GM12892 (cell line): ENCODE data around the gene FBXL13.
"Not testable (repeated sequence)": the region's sequence is repeated elsewhere in the genome, so short reads cannot be mapped to it uniquely, and the experiment has no call there.

ENCODE experiments used
- DNase-seq: peaks from one replicate; pipeline ENCODE4 v3.0.0; 2011; ENCODE audit not compliant: insufficient read length
- FAIRE-seq: peaks from 2 replicates; lab custom pipeline; 2011; peaks lifted over from hg19 to GRCh38; lab: Jason Lieb, UNC
- POLR2A ChIP-seq: IDR thresholded peaks from 2 replicates; pipeline ENCODE4 v1.6.1; 2011; ENCODE audit warnings: low read depth, low read length, control low read depth
- POLR2AphosphoS5 ChIP-seq: IDR thresholded peaks from 2 replicates; pipeline ENCODE4 v1.6.1; 2011; ENCODE audit warnings: low read depth, low read length, control low read depth
- TAF1 ChIP-seq: IDR thresholded peaks from 2 replicates; pipeline ENCODE4 v1.6.1; 2011; ENCODE audit warnings: low read depth, mild to moderate bottlenecking, control low read depth, low read length, borderline replicate concordance

FBXL13 gene

DNA sequence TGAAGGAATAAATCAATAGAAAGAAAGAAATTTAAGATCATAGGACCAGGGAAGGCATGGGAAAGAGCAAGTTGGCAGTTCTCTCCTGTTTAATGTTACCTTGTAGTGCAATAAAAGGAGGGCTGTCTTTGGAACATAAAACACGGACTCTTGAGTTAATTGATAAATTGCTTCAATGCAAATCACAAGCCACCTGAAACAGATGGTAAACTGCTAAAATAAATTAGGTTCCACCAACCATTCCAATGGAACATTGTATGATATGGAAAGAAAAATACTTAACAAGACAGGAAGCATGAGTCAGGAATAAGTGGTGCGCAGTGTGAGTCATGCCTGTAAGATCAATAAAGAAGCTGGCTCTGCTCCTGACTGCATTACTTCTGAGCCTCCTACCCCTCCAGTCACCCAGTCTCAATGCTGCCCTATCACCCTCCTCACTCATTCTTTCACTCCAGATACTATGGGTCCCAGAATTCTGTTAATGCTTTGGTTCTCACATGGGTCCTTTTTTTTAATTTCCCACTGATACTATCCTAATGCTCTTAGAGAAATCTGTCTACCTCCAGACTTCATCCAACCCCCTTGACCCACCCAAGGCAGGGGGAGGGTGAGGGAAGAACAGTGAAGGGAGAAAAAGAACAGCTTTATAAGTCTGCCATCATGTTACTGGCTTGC, 82.9 kb downstream of the FBXL13 start:
- FAIRE-seq (no peak), DNase-seq (no peak)
- TF ChIP-seq POLR2A (no peak), POLR2AphosphoS5 (no peak), TAF1 (no peak)

- FAIRE-seq (no peak), DNase-seq (no peak)
Measured at GRCh38 chr7:102991077-102991539, 83.5 kb downstream of the FBXL13 start.

GRCh38 chr7:102990642-102991041, 84.0 kb downstream of the FBXL13 start:
- DNase-seq (no peak), FAIRE-seq (no peak)
- TF ChIP-seq POLR2A: no peak
- no peak for TF ChIP-seq POLR2AphosphoS5
- no peak for TF ChIP-seq TAF1

More at GRCh38 chr7:102991077-102991539, 83.5 kb downstream of the FBXL13 start:
- TF ChIP-seq TAF1 (no peak), POLR2AphosphoS5 (no peak), POLR2A (no peak)

DNA sequence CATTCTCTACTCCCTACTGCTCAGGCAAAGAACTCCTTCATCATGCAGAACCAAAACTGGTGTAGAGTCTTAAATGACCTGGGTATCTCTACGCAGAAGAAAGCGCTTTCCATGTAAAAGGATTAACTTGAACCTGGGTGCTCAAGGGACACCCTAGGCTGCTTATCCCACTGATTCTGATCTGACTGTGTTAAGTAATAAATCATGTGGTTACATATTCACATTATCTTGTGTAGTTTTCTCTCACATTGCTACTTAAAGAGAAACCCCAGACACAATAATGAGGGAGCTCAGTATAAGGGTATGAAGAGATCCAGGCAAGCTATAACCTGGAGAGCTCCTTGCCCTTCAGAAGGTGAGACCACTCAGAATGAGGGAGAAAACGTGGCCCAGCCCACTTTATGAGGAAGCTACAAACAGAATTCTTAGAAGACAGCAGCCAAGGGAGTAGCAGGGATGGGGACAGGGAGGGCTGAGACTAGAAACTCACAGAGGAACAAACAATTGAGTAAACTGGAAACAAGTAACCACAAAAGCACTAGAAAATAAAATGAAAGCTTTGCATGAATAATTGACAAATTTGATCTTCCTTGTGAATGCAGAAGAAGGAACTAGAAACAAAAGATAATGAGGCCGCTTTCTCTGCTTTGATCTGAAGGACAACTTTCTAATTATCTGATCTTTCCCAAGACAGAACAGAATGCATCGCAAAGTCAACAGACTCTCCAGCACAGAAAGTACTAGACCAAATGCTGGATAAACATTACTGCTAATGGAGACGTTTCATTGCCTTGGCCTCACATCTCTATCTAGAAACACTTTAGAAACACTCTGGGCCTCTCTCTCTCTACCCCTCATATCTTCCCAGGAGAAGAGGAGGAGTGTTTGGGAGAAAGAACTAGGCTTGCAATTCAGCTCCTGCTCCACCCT, 85.7 kb downstream of the FBXL13 start:
- no peak for FAIRE-seq
- TF ChIP-seq POLR2A (no peak), TAF1 (no peak), POLR2AphosphoS5 (no peak)
- no peak for DNase-seq

DNA sequence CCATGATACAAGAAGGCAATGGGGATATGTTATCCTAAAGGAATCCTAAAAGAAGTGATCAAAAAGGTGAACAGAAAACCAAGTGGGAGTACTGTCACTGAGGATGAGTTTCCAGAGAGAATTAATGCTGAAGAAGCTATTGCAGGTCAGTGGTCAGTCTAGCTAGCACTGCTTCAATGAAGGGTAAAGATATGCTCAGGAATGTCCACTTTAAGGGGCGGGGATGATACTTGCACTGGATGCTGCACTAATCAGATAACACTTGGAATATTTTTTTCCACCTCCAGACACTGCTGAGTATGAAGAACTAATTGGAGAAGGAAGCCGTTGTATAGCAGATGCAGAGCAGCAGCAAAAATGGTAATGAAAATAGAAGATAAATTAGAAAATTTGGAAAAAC, 86.5 kb downstream of the FBXL13 start:
- no peak for FAIRE-seq
- DNase-seq: no peak

GRCh38 chr7:102985176-102985783, 89.3 kb downstream of the FBXL13 start:
- DNase-seq (no peak), FAIRE-seq (no peak)
- TF ChIP-seq POLR2A: no peak
- TF ChIP-seq TAF1: no peak
- no peak for TF ChIP-seq POLR2AphosphoS5

More for the DNA sequence above, 86.5 kb downstream of the FBXL13 start:
- TF ChIP-seq POLR2AphosphoS5 (no peak), POLR2A (no peak), TAF1 (no peak)

GRCh38 chr7:102983602-102984001, 91.0 kb downstream of the FBXL13 start:
- DNase-seq: no peak
- TF ChIP-seq TAF1 (no peak), POLR2A (no peak), POLR2AphosphoS5 (no peak)
- FAIRE-seq: no peak

- TF ChIP-seq POLR2AphosphoS5: no peak
- no peak for TF ChIP-seq TAF1
- no peak for TF ChIP-seq POLR2A
- FAIRE-seq (no peak), DNase-seq (no peak)
Measured at GRCh38 chr7:102982235-102982634, 92.4 kb downstream of the FBXL13 start.

DNA sequence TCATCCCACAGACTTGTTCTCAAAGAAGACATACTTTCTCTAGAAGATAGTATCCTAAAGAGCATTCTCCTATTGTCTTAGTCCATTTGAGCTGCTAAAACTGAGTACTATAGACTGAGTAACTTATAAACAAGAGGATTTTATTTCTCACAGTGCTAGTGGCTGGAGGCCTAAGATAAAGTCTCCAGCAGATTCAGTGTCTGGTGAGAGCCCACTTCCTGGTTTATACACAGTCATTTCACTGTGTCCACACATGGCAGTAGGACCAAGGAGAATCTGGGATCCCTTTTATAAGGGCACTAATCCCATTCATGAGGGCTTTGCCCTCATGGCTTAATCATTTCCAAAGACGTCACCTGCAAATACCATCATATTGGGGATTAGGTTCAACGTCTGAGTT, 93.1 kb downstream of the FBXL13 start:
- FAIRE-seq (no peak), DNase-seq (no peak)
- TF ChIP-seq POLR2AphosphoS5: no peak
- no peak for TF ChIP-seq POLR2A
- TF ChIP-seq TAF1: no peak

- no peak for TF ChIP-seq POLR2A
- TF ChIP-seq POLR2AphosphoS5: no peak
- TF ChIP-seq TAF1: no peak
- no peak for FAIRE-seq
- DNase-seq: no peak
Measured at GRCh38 chr7:102979670-102980069, 94.9 kb downstream of the FBXL13 start.

DNA sequence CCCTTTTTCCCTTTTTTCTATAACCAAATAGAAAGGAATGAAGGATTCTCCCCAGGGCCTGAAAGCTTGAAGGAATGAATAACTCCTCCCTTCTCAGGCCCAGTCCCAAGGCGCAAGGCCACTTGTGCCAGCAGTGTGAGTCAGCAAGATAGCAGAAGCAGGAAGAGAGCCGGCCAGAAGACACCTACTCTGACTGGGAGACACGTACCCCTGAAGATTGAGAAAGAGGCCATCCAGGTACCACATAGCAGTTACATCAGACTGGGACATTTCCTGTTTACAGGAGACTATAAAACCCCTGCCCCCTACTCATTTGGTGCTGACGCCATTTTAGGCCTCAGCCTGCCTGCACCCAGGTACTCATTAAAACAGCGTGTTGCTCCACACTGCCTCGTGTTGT, 96.3 kb downstream of the FBXL13 start:
- DNase-seq: no peak
- no peak for FAIRE-seq
- TF ChIP-seq TAF1 (no peak), POLR2A (no peak), POLR2AphosphoS5 (no peak)

- FAIRE-seq, DNase-seq: not testable (repeated sequence)
Measured at GRCh38 chr7:102977586-102977985, 97.0 kb downstream of the FBXL13 start.
